Activated CD4-positive, CD25-positive, alpha-beta regulatory T cell treated with anti-CD3 and anti-CD28 coated beads, Interleukin-2, amount 50 U/mL, for 72 hours (primary cell): ENCODE results near the gene S100B.
A peak's percentile ranks its signal among the peaks of the same experiment; 100 is the strongest.
"Not testable (repeated sequence)": the region's sequence is repeated elsewhere in the genome, so short reads cannot be mapped to it uniquely, and the experiment has no call there.

Experiments used
- DNase-seq: peaks from one replicate; pipeline ENCODE4 v3.0.0; 2021

Gene S100B

DNA sequence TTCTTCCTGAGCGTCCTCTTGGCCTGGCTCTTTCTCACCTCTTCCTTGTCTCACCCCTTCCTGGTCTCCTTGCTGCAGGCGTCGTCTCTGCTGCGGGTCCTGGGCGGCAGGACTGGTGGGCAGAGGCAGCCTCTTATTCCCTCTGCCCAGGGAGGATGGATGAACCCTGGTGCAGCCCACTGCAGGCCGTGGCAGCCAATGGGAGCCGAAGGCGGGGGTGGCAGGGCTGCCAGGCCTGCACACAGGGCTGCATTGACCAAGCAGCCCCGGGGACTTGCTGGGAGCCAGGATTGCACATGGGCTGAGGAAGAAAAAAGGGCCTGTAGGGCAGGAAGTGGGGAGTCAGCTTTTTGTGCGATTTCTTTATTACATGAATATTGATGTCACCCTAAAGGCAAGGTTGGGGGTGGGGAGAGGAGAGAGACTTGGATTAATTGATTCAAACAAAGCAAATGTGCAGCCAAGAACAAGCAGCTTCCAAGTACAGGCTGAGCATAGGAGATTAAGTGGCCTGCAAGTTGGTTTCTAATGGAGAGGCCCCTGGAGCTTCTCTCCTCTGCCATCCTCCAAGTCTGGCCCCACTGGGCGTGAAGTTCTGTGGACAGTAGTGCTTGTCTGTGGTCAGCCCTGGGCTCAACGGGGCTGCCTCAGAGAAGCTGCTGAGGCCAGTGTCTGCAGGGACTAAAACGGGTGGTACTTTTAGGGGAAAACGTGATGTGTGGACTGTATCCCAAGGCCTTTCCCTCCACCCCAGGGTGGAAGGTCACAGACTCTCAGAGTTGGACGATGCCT is at the start of gene S100B:
Gene S100B, minus strand, starts transcription at position 108 of the 792 bp plus-strand sequence. CDS start 2,667 bp downstream, outside the sequence.
- DNase-seq, result no peak

DNA sequence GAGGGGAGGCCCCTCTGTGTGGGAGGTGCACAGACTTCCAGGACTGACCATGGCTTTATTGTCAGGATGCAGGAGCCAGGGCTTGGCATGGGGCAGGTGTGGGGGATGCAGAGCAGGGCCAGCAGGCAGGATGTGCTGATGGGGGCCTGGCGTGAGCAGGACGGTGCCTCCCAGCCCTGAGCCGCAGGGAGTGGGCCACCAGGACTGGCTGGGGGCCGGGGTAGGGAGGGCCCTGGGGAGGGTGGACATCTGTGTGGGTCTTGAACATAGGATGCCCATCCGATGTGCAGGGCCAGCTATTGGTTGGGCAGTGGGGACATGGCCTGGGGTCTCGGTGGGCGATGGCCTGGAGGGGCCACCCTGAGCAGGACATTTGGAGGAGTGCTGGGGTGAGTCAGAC is 46.2 kb upstream of the S100B start:
- no peak for DNase-seq

DNA sequence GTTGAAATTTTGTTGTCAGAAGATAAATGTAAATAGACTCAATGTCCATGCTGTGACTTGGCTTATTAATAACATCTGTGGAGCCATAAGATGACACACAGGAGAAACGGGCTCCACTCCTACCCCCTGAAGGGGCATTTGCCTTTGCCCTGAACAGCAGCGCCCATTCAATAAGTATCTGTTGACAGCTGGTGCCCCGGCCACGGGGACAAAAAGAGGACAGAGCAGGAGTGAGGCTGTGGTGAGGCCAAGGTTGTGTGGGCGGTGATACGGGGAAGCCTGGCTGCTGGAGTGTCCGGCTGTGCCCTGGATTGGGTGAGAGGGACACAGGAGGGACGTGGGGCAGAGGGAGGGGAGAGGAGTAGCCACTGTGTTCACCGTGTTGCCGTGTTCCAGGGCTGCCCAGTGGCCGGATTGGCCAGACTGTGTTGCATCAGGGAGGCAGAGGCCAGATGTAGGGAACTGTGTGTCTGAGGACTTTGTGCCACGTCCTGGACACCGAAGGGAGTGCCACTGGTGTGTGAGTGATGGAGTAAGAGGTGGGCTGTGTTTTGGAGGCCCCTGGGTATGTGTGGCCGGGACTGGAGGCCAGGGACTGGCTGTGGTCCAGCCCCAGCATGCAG is 45.7 kb upstream of the S100B start:
- DNase-seq, result no peak

DNA sequence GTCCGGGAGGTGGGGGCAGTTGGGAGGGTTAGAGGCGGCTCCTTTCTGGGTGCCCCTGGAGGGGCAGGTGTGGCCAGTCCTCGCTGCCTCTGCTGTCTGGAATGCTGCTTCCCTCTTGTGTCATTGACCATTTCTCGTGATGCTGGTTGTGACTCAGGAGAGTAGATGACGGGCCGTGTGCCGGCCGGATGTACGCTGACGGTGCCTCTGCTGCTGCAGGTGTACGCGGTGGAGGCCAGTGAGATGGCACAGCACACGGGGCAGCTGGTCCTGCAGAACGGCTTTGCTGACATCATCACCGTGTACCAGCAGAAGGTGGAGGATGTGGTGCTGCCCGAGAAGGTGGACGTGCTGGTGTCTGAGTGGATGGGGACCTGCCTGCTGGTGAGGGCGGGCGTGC is 44.5 kb upstream of the S100B start:
- DNase-seq, result no peak

DNA sequence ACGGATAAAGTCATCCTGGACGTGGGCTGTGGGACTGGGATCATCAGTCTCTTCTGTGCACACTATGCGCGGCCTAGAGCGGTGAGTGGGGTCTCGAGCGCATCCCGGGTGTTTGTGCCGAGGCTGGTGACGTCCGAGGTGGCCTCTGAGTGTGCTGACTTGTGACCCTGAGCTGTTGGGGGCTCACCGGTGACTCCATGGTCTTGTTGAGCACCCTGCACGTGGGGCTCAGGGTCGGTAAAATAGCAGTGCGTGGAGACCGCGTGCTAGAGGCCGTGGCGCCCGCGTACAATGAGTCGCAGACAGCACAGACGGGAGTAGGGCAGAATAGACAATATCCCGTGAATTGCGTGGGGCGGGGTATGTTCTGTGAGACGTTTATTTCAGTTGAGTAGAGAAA is 43.7 kb upstream of the S100B start:
- DNase-seq, result no peak

DNA sequence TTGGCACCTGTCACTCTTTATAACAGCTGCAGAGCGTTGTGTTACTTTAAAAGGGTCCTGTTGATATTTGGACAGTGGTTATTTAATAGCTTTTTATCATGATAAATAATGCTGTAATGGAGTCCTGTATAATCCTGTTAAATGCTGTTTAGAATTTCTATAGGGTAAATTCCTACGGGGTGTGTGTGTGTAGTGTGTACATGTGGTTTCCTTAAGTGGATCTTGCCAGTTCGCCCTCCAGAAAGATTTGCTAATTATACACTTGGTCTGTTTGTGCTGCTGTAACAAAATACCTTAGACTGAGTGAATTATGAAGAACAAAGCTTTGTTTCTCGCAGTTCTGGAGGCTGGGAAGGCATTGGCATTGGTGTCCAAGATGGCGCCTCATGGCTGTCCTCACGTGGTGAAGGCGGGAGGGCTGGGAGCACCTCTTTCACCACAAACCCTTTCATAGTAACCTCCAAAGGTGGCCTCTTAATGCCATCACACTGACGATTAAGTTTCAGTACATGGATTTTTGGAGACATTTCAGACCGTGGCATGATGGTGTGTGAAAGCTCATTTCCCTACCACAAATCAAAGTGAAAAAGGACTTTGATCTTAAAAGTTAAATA is 41.8 kb upstream of the S100B start:
- DNase-seq, result no peak

DNA sequence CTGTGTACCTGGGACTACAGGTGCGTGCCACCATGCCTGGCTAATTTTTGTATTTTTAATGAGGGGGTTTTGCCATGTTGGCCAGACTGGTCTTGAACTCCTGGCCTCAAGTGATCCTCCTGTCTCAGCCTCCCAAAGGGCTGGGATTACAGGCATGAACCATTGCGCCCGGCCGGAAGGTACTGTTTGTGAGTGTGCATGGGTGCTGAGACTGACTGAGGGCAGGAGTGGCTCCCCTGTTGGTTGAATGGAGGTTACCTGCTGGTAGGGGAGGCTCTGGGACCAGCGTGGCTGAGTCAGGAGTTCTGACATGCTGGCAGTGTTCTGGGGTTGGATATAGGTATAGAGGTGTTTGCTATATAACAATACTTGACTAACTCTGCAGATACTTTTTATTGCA is 41.0 kb upstream of the S100B start:
- DNase-seq, result no peak

DNA sequence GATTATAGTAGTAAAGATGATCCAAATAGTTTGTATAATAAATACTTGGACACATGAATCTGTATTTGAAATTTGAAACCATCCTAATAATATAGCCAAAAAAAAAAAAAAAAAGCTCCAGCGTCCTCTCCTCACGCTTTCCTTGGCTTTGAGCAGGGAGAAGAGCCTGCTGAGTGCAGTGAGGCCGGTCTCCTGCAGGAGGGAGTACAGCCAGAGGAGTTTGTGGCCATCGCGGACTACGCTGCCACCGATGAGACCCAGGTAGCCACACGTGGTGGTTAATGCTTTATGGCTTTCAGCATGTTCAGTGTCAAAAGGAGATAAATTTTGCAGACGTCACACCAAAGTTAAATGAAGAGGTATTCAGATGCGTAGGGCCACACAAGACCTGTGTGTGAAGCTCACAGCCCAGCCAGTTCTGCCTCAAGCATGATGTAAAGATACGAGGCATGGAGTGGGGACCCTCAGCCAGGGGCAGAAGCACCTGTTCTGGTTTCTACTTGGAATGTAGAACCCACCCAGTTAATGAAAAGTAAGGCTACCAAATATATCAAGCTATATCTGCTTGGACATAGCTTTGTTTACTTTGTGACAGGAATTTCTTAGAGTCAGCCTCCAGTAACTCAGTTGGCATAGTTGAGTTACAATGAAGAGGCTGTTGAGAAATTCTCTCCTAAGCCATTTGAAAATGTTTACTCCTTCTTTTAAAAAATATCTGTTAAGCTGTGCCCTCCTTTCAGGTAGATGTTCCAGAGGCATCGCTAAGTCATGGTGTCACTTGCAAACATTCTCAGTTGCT is 38.7 kb upstream of the S100B start:
- no peak for DNase-seq

DNA sequence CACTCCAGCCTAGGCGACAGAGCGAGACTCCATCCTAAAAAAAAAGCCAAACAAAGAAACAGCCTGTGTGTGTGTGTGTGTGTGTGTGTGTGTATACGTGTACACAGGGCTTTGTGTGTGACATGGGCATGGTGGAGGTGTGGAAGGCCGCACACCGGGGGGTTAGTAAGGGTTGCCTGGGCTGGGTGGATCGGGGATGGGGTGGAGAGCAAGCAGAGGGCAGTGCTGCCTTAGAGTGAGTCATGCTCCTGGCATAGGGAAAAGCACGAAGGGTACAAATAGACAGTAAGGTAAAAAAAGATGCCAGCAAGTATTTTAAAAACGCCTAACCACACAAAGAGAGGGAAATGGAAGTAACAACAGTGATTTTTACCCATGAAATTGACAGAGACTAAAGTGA is 36.8 kb upstream of the S100B start:
- DNase-seq, result no peak

DNA sequence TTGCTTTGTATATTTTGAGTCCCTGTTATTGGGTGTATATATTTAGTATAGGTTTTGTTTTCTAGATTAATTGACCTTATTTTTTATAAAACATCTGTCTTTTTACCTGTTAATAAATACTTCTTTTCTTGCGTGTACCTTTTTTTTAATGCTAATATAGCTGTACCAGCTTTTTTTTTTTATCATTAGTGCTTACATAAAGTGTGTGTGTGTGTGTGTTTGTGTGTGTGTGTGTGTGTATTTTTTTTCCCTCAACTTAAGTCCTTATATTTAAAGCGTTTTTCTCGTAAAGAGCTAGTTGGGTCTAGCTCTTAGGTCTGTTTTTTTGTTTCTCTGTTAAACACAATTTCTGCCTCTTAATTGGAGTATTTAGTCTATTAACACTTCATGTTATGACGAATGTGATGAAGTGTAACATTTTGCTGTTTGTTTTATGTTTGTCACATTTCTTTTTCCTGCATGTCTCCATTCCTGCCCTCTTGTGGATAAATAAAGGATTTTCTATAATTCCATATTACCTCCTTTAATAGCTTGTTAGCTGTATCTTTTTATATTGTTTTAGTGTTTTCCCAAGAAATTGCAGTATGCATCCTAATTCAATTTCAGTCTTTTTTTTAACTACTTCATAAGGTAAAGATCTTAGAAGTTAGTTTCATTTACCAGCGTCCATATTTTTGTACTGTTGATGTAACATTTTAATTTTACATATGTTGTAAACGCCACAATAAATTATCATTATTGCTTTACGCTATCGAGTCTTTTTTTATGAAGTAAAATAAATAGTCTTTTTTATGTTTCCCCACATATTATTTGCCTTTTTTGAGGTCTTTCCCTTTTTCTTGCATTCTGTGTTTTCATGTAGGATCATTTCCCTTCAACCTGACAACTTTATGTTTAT is 34.9 kb upstream of the S100B start:
- DNase-seq, result no peak

DNA sequence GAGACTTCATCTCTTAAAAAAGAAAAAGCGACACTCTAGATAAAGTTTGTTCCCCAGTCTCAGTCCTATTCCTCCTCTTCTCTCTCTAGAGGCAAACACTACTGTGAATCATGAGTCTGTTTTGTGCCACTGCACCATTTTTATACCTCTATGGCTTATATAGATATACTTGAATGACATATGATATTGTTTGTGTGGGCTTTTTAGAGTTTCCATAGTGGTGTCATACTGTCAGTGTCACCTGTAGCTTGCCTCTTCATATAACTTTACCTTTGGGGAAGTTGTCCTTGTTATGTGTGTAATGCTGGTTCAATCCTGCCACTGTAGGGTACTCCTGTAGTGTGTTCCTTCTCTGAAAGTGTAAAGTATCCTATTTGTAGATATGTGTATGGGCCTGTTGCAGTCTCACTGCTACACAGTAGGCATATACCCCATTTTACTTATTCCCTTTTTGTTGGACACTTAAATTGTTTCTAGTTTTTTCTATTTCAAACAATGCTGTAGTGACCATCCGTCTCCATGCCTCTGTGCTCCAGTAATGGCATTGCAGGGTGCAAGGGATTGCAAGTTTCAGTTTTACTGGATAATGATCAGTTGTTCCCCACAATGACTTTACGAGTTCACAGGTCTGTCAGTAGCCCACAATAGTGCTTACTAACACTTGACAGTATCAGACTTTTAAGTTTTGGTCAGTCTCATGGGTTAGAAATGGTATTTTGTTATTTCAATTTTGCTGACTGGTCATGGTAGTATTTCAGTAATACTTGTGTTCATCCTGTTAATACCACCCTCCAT is 33.3 kb upstream of the S100B start:
- DNase-seq, result no peak

DNA sequence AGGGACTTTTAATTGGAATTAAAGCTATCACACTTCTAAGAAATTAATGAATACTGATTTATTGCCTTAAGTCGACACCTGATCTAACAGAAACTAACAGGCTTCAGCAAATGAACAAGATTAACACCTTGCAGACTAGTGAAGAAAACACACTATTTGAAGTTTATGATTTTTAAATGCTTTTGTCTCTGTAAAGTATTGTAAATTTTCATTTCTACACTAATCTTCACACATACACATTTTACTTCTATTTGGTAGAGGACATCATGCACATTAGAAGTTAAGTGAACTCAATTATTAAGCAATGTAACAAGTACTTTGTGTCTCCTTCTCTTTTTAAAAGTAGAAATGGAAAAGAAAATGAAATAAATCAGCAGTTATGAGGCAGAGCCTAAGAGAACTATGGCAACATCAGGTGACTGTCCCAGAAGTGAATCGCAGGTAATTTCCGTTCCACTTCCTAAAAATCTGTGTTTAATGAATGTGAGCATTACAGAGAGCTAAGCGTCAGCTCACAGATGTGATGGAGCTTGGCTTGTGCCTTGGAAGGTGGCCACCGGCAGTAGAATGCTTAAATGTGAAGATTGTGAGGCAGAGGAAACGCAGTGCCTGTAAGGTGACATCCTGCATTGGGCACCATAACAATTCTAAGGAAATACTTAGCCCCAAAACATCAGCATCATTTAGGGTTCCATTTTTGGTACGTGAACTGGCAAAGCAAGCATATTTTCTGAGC is 31.8 kb upstream of the S100B start:
- no peak for DNase-seq

DNA sequence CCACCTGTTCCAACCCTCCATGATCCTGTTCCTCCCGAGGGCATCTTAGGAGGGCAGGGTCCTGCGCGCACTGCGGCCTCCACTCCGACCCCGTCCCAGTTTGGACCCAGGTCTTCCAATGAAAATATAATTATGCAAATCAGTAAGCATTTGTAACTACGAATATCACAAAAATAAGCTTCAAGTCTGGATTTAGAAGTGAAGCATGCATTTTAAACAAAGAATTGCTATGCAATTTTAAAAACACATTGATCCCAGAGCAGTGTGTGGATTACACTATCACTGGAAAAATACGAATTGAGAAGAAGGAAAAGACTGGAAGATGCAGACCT is 31.3 kb upstream of the S100B start:
- DNase-seq, result no peak

DNA sequence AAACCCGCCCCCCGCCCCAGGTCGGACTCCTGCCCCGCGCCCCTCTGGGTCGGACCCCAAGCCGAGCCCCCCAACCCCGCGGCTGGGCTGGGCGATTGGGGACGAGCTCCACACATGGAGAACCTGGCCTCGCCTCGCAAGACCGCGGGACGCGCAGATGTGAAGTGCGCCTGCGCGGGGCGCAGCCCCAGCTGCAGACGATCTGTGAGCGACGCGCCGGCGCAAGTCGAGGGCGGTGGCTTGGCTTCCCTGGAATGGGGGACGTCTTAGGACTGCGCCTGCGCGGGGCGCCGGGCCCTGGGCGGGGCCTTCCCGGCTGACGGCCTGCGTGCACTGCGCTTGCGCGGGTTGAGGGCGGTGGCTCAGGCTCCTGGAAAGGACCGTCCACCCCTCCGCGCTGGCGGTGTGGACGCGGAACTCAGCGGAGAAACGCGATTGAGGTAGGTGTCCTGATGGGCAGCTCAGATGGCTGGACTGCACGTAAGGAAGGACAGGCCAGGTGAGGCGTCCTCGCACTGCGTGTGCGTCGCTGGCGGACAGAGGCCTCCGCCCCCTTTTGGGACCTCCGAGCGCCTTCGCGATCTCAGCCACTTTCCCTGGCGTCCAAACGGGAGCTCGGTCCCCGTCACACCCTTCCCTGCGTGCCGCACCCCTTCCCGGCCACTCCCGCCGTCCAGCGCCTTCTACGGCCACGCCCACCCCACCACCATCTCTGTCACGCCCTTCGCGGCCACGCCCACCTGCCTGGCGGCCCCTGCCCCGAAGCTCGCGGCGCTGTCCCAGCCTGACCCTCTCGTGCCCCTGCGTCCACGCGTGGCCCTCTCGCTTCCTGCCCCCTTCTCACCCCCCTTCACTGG is 30.7 kb upstream of the S100B start, which contains the start of gene PRMT2:
Gene PRMT2, plus strand, starts transcription at position 351 of the 857 bp plus-strand sequence. CDS start 1,278 bp downstream, outside the sequence.
- DNase-seq, result peak; percentile 100

DNA sequence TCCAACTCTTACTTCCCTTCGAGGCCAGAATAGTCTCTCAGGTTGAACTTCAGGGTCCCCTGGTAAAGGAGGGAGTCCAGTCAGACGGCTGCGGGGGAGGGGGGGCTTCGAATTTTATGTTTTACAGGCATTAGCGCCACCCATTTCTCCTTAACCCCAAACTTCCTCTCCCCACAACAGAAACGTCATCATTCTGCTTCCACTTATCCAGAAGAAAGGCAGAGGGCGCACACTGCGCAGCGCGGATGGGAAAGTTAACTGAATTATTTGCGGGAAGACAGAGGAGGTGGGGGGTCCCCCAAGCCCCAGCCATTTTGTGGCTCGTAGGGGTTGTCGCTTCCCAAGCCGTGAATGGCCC is 30.1 kb upstream of the S100B start:
- DNase-seq, result no peak

DNA sequence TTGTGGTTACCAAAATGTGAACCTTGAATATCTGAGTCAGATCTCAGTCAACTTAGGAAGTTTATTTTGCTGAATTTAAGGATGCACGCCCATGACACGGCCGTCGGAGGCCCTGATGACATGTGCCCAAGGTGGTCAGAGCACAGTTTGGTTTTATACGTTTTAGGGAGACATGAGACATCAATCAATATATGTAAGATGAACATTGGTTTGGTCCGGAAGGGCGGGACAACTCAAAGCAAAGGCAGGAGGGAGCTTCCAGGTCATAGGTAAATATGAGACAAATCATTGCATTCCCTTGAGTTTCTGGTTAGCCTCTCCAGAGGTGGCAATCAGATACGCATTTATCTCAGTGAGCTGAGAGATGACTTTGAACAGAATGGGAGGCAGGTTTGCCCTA is 29.5 kb upstream of the S100B start:
- no peak for DNase-seq

DNA sequence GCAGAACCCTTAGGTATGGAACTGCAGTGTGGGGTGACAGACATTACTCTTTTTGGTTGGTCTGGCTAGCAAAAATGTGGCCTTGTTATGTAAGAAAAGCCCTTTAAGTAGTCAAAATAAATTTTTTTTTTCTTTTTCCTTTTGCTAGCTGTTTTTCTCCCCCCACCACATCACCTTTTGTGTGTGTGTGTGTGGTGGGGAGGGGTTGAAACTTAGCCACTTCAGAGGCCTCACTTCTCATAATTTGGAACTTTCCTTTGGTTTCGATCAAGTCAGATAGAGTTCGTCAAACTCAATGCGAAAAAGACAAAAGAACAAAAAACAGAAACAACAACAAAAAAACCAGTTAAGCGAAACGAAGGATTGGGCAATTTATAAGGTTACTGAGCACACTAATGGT is 28.7 kb upstream of the S100B start:
- no peak for DNase-seq

DNA sequence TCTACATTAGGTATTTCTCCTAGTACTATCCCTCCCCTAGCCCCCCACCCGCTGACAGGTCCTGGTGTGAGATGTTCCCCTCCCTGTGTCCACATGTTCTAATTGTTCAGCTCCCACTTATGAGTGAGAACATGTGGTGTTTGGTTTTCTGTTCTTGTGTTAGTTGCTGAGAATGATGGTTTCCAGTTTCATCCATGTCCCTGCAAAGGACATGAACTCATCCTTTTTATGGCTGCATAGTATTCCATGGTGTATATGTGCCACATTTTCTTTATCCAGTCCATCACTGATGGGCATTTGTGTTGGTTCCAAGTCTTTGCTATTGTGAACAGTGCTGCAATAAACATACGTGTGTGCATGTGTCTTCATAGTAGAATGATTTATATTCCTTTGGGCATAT is 26.0 kb upstream of the S100B start:
- not testable (repeated sequence) for DNase-seq

DNA sequence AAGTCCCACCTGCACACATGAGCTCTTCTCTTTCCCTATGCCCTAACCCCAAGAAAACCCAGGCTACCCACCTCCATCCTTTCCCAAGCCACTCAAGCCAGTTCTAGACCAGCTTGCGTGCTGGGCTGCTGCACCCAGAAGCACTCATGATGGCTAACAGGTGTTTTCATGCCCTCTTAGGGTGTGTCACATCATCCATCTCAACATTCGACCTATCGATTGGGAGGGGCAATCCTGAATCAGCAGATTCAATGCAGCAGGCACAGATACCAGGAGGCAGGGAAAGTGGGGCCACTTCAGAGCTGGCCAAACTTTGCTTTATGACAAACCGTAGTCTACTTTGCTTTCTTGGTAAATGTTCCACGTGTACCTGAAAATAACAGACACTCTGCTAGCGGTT is 24.0 kb upstream of the S100B start:
- DNase-seq, result no peak

DNA sequence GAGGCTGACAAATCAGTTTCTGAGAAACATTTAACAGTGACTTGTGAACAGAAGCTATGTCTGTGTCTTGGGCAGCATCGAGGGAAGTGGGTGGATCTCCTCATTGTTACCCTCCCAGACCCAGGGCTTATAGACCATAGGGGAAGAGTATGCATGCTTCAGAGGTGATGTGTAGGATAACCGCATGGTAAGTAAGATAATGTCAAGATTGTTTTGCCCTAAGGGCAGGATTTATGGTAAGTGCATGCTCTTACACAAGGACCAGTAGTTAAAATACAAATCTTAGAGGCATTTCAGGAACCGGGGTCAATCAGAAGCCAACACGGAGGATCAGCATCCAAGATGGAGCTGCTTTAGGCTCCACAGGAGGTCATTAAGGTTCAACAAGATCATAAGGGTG is 22.8 kb upstream of the S100B start:
- no peak for DNase-seq
